ENCODE measurements around the gene XKR7.

The XKR7 gene

DNA sequence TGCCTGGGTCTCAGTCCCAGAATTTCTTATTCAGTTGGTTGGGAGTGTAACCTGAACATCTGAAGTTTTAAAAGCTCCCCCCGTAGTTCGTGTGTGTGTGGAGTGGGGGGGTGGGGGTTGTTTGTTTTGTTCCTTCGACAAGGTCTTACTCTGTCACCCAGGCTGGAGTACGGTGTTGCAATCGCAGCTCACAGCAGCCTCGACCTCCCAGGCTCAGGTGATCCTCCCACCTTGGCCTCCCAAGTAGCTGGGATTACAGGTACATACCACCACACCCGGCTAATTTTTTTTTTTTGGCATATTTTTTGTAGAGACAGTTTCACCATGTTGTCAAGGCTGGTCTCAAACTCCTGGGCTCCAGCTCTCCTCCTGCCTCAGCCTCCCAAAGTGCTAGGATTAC is 45.4 kb downstream of the XKR7 start:
- H3K27ac ChIP-seq (ENCODE audit: low read length): no peak overlapping the region
- no peaks in the 10 kb centered on the region for H3K9me3 ChIP-seq (ENCODE audit: control insufficient read depth in 2 of 2, low read length in 2 of 2)
- H3K27me3 ChIP-seq (ENCODE audit: control insufficient read depth in 1 of 2, insufficient read depth in 2 of 2, low read length in 2 of 2): peaks cover 16 to 18% of the 10 kb centered on the region in 2 donors

DNA sequence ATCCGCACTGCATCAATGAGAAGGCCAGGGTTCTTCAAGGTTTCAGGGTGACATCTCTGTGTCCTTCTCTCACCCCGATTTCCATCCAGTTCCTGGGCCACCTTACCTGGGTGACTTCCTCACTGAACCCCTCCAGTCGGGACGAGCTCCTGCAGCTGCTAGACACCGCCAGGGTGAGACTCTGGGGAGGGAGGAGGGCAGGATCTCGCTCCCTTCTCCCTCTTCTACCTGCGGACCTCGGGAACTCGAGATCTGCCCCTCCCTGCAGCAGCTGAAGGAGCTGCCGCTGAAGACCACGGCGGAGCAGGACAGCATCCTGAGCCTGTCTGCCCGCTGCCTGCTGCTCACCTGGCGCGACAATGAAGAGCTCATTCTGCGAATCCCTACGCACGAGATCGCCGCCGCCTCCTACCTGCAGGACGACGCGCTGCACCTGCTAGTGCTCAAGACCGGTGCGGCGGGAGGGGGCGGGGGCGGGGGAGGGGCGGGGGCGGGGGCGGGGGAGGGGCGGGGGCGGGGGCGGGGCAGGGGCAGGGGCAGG is 49.8 kb downstream of the XKR7 start:
- no peak overlapping the region for H3K9ac ChIP-seq (ENCODE audit: low read length in 2 of 2)
- H3K27me3 ChIP-seq (ENCODE audit: control insufficient read depth in 1 of 2, insufficient read depth in 2 of 2, low read length in 2 of 2): peaks cover 35 to 56% of the 10 kb centered on the region in 2 donors
- no peaks in the 10 kb centered on the region for H3K9me3 ChIP-seq (ENCODE audit: control insufficient read depth in 2 of 2, low read length in 2 of 2)
- no peaks in the 10 kb centered on the region for H3K36me3 ChIP-seq (ENCODE audit: control insufficient read depth in 2 of 2, insufficient read depth in 2 of 2, low read length in 2 of 2)
- H3K27ac ChIP-seq (ENCODE audit: low read length): no peak overlapping the region
- no peak overlapping the region for H3K4me3 ChIP-seq (ENCODE audit: low read length in 2 of 2)
- H3K4me1 ChIP-seq (ENCODE audit: control insufficient read depth, insufficient read depth, low read length): peaks cover 7% of the 10 kb centered on the region

More for the DNA sequence above, 45.4 kb downstream of the XKR7 start:
- no peaks in the 10 kb centered on the region for H3K4me1 ChIP-seq (ENCODE audit: control insufficient read depth, insufficient read depth, low read length)
- no peak overlapping the region for H3K9ac ChIP-seq (ENCODE audit: low read length in 2 of 2)
- no peaks in the 10 kb centered on the region for H3K36me3 ChIP-seq (ENCODE audit: control insufficient read depth in 2 of 2, insufficient read depth in 2 of 2, low read length in 2 of 2)
- H3K4me3 ChIP-seq (ENCODE audit: low read length in 2 of 2): no peak overlapping the region

DNA sequence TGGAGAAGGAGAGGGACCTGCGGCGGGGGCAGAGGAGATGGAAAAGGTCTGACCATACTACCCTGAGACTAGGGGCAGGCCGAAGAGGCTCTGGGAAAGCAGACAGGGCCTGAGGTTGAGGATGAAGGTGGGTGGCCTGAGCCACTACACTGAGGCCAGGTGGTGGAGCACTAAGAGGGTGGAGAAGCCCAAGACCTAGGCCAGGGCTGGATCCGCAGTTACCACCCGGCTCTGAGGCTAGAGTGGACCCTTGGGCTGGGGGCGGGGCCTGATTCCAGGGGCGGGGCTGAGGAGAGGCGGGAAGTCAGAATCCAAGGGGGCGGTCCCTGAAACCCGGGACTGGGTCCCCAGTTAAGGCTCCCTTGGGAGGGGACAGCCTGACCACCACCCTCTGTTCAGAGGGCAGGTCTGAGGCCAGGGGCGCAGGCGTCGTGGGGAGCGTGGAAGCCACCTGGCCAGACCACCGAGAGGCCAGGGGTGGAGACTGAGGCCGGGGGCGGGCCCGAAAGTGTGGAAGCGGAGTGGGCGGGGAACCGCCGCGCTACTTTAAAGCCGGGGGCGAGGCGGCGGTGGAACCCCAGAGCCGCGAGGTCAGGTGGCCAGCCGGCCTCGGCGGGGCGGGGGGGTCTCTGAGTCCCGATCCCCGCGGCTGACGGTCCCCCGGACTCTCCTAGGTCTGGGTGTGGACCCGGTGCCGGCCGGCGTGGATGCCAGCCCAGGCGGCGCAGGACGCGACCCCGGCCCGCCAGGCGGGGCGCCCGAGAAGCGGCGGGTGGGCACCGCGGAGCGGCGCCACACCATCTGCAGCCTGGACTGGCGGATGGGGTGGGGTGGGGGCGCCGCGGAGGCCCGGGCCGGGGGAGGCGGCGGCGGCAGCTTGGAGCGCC is 50.6 kb downstream of the XKR7 start:
- Histone ChIP-seq H3K9ac (ENCODE audit: low read length in 2 of 2) (no peak overlapping the region), H3K27ac (ENCODE audit: low read length) (no peak overlapping the region), H3K4me1 (ENCODE audit: control insufficient read depth, insufficient read depth, low read length) (peaks cover 7% of the 10 kb centered on the region), H3K36me3 (ENCODE audit: control insufficient read depth in 2 of 2, insufficient read depth in 2 of 2, low read length in 2 of 2) (no peaks in the 10 kb centered on the region), H3K27me3 (ENCODE audit: control insufficient read depth in 1 of 2, insufficient read depth in 2 of 2, low read length in 2 of 2) (peaks cover 39 to 56% of the 10 kb centered on the region in 2 donors), H3K9me3 (ENCODE audit: control insufficient read depth in 2 of 2, low read length in 2 of 2) (no peaks in the 10 kb centered on the region), H3K4me3 (ENCODE audit: low read length in 2 of 2) (peak overlapping the region in 1 of 2 donors; percentile 60)

DNA sequence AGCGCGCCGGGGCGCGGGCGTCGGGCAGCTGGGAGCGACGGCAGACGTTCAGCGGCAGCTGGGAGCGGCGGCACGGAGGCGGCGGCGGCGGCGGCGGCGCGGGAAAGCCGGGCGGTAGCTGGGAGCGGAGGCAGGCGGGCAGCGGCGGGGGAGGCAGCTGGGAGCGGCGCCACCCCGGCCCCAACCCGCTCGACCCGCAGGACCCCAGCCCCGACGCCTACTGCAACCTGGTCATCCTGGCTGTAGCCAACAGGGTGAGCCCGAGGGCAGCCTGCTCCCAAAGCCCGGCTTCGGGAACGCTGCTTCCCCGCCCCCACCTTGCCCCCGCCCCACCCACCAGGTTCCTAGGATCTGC is 51.2 kb downstream of the XKR7 start:
- Histone ChIP-seq H3K4me1 (ENCODE audit: control insufficient read depth, insufficient read depth, low read length) (peaks cover 7% of the 10 kb centered on the region), H3K9me3 (ENCODE audit: control insufficient read depth in 2 of 2, low read length in 2 of 2) (no peaks in the 10 kb centered on the region), H3K27ac (ENCODE audit: low read length) (no peak overlapping the region), H3K9ac (ENCODE audit: low read length in 2 of 2) (no peak overlapping the region), H3K4me3 (ENCODE audit: low read length in 2 of 2) (no peak overlapping the region), H3K27me3 (ENCODE audit: control insufficient read depth in 1 of 2, insufficient read depth in 2 of 2, low read length in 2 of 2) (peaks cover 41 to 56% of the 10 kb centered on the region in 2 donors), H3K36me3 (ENCODE audit: control insufficient read depth in 2 of 2, insufficient read depth in 2 of 2, low read length in 2 of 2) (no peaks in the 10 kb centered on the region)

DNA sequence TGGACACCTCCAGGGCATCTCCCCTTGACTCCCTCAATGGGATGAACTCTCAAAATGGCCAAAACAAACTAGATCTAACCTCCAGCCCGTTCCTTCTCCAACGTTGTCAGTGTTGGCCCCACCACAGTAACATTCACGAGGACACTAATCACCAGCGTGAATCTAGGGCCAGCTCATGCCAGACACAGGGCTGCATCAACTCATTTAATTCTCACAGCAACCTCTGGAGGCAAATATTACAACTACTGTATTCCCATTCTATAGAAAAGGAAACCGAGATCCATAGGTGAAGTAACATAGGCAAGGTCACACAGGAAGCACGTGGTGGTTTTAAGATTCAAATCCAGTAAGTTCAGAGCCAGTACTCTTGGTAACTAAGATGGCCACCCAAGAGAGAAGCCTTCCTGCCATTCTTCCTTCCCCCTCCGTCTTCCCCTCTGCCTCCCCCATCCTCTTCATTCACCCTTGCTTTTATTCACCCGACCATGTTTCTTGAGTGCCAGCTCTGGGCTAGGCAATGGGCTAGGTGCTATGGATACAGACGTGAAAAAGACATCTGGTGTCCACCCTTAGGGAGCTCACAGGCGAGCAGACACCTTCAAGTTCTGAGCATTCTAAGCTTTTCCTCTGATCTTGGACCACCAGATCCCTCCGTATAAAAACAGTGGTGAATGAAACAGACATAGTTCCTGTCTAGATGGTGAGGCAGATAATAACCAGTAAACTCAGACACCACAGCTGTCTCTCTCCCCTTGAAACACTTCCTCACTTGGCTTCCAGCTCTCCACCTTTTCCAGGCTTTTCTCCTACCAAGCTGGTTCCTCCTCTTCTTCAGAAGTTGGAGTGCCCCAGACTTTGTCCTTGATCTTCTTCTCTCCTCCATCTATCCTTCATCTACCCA is 51.9 kb downstream of the XKR7 start:
- Histone ChIP-seq H3K9ac (ENCODE audit: low read length in 2 of 2) (no peak overlapping the region), H3K9me3 (ENCODE audit: control insufficient read depth in 2 of 2, low read length in 2 of 2) (no peaks in the 10 kb centered on the region), H3K27me3 (ENCODE audit: control insufficient read depth in 1 of 2, insufficient read depth in 2 of 2, low read length in 2 of 2) (peaks cover 41 to 54% of the 10 kb centered on the region in 2 donors), H3K4me1 (ENCODE audit: control insufficient read depth, insufficient read depth, low read length) (peaks cover 7% of the 10 kb centered on the region), H3K36me3 (ENCODE audit: control insufficient read depth in 2 of 2, insufficient read depth in 2 of 2, low read length in 2 of 2) (no peaks in the 10 kb centered on the region), H3K4me3 (ENCODE audit: low read length in 2 of 2) (peak overlapping the region in 1 of 2 donors; percentile 35), H3K27ac (ENCODE audit: low read length) (no peak overlapping the region)

DNA sequence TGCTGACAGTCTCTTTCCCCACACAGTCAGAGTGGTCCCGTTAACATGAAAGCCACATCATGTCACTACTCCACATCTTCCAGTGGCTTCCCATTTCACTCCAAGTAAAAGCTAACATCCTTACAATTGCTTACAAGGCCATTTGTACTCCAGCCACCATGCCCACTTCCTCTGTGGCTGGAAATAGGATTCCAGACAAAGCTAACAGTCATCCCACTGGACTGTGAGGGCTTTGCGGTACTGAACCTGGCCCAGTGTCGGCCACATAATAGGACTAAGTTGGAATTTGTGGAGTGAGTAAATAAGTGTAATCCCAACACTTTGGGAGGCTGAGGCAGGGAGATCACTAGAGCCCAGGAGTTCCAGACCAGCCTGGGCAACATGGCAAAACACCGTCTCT is 53.1 kb downstream of the XKR7 start:
- Histone ChIP-seq H3K36me3 (ENCODE audit: control insufficient read depth in 2 of 2, insufficient read depth in 2 of 2, low read length in 2 of 2) (no peaks in the 10 kb centered on the region), H3K27me3 (ENCODE audit: control insufficient read depth in 1 of 2, insufficient read depth in 2 of 2, low read length in 2 of 2) (peaks cover 43 to 57% of the 10 kb centered on the region in 2 donors), H3K4me1 (ENCODE audit: control insufficient read depth, insufficient read depth, low read length) (peaks cover 7% of the 10 kb centered on the region), H3K4me3 (ENCODE audit: low read length in 2 of 2) (no peak overlapping the region), H3K9me3 (ENCODE audit: control insufficient read depth in 2 of 2, low read length in 2 of 2) (no peaks in the 10 kb centered on the region), H3K9ac (ENCODE audit: low read length in 2 of 2) (no peak overlapping the region), H3K27ac (ENCODE audit: low read length) (no peak overlapping the region)

DNA sequence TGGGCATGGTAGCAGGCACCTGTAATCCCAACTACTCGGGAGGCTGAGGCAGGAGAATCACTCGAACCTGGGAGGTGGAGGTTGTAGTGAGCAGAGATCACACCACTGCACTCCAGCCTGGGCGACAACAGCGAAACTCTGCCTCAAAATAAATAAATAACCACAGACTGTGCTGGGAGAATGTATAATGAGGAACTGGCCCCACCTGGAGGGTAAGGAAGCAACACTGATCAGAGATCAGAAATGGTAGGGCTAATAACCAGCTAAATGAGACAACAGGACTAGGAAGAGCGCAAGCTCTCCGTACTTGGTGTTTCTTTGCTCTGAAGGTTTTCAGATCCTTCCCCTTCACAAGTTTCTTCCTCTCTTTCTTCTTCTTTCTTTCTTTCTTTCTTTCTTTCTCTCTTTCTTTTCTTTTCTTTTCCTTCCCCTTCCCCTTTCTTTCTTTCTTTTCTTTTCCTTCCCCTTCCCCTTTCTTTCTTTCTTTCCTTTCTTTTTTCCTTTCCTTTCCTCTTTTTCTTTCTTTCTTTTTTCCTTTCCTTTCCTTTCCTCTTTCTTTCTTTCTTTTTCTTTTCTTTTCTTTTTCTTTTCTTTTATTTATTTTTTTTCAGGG is 56.8 kb downstream of the XKR7 start:
- Histone ChIP-seq H3K9me3 (ENCODE audit: control insufficient read depth in 2 of 2, low read length in 2 of 2) (no peaks in the 10 kb centered on the region), H3K4me1 (ENCODE audit: control insufficient read depth, insufficient read depth, low read length) (no peaks in the 10 kb centered on the region), H3K36me3 (ENCODE audit: control insufficient read depth in 2 of 2, insufficient read depth in 2 of 2, low read length in 2 of 2) (no peaks in the 10 kb centered on the region), H3K9ac (ENCODE audit: low read length in 2 of 2) (no peak overlapping the region), H3K4me3 (ENCODE audit: low read length in 2 of 2) (no peak overlapping the region), H3K27ac (ENCODE audit: low read length) (no peak overlapping the region), H3K27me3 (ENCODE audit: control insufficient read depth in 1 of 2, insufficient read depth in 2 of 2, low read length in 2 of 2) (peaks cover 33 to 38% of the 10 kb centered on the region in 2 donors)

DNA sequence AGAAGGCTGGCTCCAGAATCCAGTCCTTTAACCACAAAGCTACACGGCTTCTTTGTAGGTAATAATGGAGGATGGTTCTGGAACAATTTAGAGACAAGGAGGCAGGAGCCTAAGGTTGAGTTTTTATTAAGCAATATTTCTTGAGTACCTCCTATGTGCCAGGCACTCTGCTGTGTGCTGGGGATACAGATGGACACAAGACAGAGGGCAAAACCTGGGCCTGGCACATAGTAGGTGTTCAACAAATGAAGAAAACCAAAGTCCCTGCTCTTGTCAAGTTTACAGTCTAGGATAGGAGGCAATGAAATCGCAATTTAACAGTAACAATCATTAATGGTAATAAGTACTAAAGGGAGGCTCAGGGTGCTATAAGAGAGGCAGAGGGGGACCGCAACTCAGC is 59.7 kb downstream of the XKR7 start:
- Histone ChIP-seq H3K4me3 (ENCODE audit: low read length in 2 of 2) (no peak overlapping the region), H3K4me1 (ENCODE audit: control insufficient read depth, insufficient read depth, low read length) (peaks cover 7% of the 10 kb centered on the region), H3K27ac (ENCODE audit: low read length) (no peak overlapping the region), H3K9me3 (ENCODE audit: control insufficient read depth in 2 of 2, low read length in 2 of 2) (no peaks in the 10 kb centered on the region), H3K9ac (ENCODE audit: low read length in 2 of 2) (no peak overlapping the region), H3K27me3 (ENCODE audit: control insufficient read depth in 1 of 2, insufficient read depth in 2 of 2, low read length in 2 of 2) (peaks cover 15 to 25% of the 10 kb centered on the region in 2 donors), H3K36me3 (ENCODE audit: control insufficient read depth in 2 of 2, insufficient read depth in 2 of 2, low read length in 2 of 2) (no peaks in the 10 kb centered on the region)

DNA sequence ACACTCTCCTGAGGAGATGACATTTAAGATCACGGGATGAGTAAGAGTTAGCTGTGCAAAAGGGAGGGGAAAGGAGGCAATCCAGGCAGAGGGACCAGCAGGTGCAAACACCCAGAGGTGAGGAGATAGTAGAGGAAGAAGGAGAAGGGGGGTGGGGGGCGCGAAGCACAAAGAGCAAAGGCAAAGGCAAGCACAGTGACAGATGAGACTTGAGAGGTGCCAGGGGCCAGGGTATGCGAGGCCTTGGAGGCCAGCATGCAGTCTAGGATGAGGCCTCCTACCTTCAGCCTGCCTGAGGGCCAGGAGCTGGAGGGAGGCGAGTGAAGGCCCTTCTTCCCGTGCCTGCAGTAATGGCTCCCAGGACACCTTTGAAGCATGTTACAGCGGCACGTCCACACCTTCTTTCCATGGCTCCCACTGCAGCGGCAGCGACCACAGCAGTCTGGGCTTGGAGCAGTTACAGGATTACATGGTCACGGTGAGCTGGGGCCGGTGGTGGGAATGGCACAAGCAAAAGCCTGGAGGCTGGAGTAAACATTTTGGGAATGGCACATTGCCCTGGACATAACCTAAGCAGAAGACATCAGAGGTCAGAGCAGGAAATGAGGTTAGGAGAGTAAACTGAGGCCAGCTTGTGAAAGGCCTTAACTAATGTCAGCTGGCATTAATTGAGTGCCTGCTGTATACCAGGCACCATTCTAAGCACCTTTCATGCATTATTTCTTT is 60.9 kb downstream of the XKR7 start:
- Histone ChIP-seq H3K27ac (ENCODE audit: low read length) (no peak overlapping the region), H3K4me1 (ENCODE audit: control insufficient read depth, insufficient read depth, low read length) (peaks cover 7% of the 10 kb centered on the region), H3K36me3 (ENCODE audit: control insufficient read depth in 2 of 2, insufficient read depth in 2 of 2, low read length in 2 of 2) (no peaks in the 10 kb centered on the region), H3K9ac (ENCODE audit: low read length in 2 of 2) (no peak overlapping the region), H3K9me3 (ENCODE audit: control insufficient read depth in 2 of 2, low read length in 2 of 2) (no peaks in the 10 kb centered on the region), H3K27me3 (ENCODE audit: control insufficient read depth in 1 of 2, insufficient read depth in 2 of 2, low read length in 2 of 2) (peaks cover 20 to 21% of the 10 kb centered on the region in 2 donors), H3K4me3 (ENCODE audit: low read length in 2 of 2) (no peak overlapping the region)

DNA sequence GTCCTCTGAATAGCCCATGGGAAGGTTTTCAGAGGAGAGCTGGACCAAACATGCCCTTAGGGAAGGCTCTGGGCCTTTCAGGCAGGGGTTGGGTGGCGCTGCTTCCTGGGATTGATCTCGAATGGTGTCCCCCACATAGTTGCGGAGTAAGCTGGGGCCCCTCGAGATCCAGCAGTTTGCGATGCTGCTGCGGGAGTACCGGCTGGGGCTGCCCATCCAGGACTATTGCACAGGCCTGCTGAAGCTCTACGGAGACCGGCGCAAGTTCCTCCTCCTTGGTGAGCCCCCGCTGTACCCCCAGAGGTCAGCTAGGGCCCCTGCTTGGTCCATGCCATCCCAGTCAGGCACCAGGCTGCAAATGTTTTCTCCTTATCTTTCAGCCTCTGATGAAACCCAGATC is 61.6 kb downstream of the XKR7 start:
- no peaks in the 10 kb centered on the region for H3K36me3 ChIP-seq (ENCODE audit: control insufficient read depth in 2 of 2, insufficient read depth in 2 of 2, low read length in 2 of 2)
- no peak overlapping the region for H3K27ac ChIP-seq (ENCODE audit: low read length)
- peaks cover 24 to 28% of the 10 kb centered on the region in 2 donors for H3K27me3 ChIP-seq (ENCODE audit: control insufficient read depth in 1 of 2, insufficient read depth in 2 of 2, low read length in 2 of 2)
- H3K9me3 ChIP-seq (ENCODE audit: control insufficient read depth in 2 of 2, low read length in 2 of 2): no peaks in the 10 kb centered on the region
- H3K9ac ChIP-seq (ENCODE audit: low read length in 2 of 2): no peak overlapping the region
- peaks cover 7% of the 10 kb centered on the region for H3K4me1 ChIP-seq (ENCODE audit: control insufficient read depth, insufficient read depth, low read length)
- H3K4me3 ChIP-seq (ENCODE audit: low read length in 2 of 2): no peak overlapping the region

Measured in stomach smooth muscle (tissue), 2 donors.